ENCODE data around the gene LMAN2. TPM values are rescaled to one million over a fixed set of nuclear protein-coding genes. Genes with fewer than 3 reads are reported as not detected.

Gene LMAN2
- polyA plus RNA-seq, 2 of the 4 experiments (the other 2 are of a cell fraction): 123 to 210 TPM

DNA sequence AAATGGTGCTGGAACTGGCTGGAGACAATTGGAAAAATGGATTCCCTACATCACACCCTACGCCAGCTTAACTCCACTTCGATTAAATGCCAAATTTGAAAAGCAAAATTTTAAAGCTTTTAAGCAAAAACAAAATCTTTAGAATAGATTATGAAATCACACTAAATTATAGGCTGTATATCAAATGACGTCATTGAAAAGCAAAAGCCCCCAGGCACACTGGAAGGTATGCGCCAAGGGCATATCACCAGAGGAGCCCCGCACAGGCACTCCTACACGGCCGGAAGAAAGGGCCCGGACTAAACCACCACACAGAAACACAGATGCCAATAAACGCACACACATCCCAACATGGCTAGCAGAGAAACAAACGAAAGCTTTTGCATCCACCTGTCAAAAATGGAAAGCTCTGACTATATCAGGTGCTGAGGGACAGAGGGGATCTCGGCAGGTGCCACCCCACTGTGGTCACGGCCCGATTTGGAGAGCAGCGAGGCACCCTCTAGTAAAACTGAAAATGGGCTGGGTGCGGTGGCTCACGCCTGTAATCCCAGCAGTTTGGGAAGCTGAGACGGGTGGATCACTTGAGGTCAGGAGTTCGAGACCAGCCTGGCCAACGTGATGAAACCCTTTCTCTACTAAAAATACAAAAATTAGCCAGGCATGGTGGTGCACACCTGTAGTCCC lies 22.8 kb downstream of the LMAN2 start:
- DNase-seq (ENCODE audit: low read depth in 1 of 2, low spot score in 1 of 2): no peak
- no peak for FAIRE-seq
- Histone ChIP-seq H3K9me3 (no peaks in the 10 kb centered on the region), H3K4me2 (peak overlapping the region; percentile 58), H3K4me1 (peaks cover 43% of the 10 kb centered on the region), H3K27ac (peak overlapping the region; percentile 41 to 81; a peak in 5 of 6 replicates), H3K4me3 (no peak overlapping the region)
- CTCF ChIA-PET: interaction anchor here (1.2 to 3.4 kb wide), 7 partner anchors 8 to 172 kb away, joined by 3 to 21 read pairs (median 5); no protein-coding TSS in a partner anchor
- TF ChIP-seq, protein P1, sequence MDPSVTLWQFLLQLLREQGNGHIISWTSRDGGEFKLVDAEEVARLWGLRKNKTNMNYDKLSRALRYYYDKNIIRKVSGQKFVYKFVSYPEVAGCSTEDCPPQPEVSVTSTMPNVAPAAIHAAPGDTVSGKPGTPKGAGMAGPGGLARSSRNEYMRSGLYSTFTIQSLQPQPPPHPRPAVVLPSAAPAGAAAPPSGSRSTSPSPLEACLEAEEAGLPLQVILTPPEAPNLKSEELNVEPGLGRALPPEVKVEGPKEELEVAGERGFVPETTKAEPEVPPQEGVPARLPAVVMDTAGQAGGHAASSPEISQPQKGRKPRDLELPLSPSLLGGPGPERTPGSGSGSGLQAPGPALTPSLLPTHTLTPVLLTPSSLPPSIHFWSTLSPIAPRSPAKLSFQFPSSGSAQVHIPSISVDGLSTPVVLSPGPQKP (IDR thresholded peaks at IDR 0.05; ENCODE audit: low read depth, low read length): no peak
- no peak for TF ChIP-seq RARB (CRISPR knock-in tag; IDR thresholded peaks at IDR 0.05)
- no peak for TF ChIP-seq ZSCAN20 (CRISPR knock-in tag; IDR thresholded peaks at IDR 0.05)
- TF ChIP-seq CHD2 (IDR thresholded peaks at IDR 0.05; ENCODE audit: low read length, partially characterized antibody): no peak
- no peak for TF ChIP-seq BHLHE40 (IDR thresholded peaks at IDR 0.05; ENCODE audit: low read depth, low read length)
- no peak for TF ChIP-seq ZFP36 (IDR thresholded peaks at IDR 0.05; ENCODE audit: borderline replicate concordance, partially characterized antibody)
- TF ChIP-seq CBX2 (IDR thresholded peaks at IDR 0.05; ENCODE audit: borderline replicate concordance, low read depth): no peak
- TF ChIP-seq HOXB13 (CRISPR knock-in tag; IDR thresholded peaks at IDR 0.05; ENCODE audit: low read depth): no peak
- no peak for TF ChIP-seq CEBPB (IDR thresholded peaks at IDR 0.05)
- TF ChIP-seq HOXB5 (CRISPR knock-in tag; IDR thresholded peaks at IDR 0.05): no peak
- TF ChIP-seq HEYL (CRISPR knock-in tag; IDR thresholded peaks at IDR 0.05): no peak
- TF ChIP-seq ZNF302 (CRISPR knock-in tag; IDR thresholded peaks at IDR 0.05): no peak
- no peak for TF ChIP-seq NPAS2 (CRISPR knock-in tag; IDR thresholded peaks at IDR 0.05; ENCODE audit: borderline replicate concordance)
- 87% methylated on average over 19 of the region's 19 CpGs for WGBS (ENCODE audit: missing lambda C conversion rate)
- ATAC-seq: no peak
- POLR2A ChIA-PET: no interaction called here

DNA sequence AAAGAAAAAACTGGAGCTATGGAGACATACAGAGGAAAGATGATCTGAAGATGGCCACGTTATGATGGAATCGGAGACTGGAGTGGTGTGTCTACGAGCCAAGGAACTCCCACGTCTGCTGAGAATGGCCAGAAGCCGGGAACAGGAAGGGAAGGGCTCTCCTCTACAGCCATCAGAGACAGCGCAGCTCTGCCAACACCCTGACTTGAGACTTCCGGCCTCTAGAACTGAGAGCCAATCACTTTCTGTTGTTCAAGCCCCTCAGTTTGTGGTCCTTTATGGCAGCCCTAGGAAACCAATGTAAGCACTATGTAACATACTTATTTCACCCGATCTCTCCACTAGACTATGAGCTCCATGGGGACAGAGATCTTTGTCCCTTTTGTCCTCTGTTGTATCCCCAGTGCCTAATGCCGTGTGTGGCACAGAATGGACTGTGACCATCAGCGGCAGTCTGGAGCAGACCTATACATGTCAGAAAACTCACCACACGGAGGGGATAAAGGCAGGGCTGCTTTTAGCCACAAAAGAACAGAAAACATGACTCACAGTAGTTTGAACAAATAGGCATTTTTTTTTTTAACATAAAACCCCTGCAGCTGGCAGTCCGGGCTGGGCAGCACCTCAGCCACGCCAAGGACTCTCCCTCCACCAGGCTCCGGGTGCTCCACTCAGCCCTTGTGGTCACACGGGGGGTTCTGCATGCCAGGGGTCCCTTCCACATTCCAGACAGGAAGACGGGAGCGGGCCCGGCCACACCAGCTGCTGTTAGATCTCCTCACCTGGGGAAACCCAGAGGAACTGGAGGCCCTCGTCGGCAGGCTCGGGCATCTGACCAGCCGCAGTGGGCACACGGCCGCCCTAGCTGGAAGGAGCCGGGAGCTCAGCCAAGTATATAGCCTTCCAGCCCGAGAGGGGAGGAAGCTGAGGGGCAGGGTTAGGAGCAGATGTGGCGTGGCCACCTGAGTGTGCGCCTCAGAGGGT lies 23.6 kb downstream of the LMAN2 start:
- 72% methylated on average over 18 of the region's 28 CpGs for WGBS (ENCODE audit: missing lambda C conversion rate)
- no peak for FAIRE-seq
- peak overlapping the region; percentile 58 for H3K4me2 ChIP-seq

DNA sequence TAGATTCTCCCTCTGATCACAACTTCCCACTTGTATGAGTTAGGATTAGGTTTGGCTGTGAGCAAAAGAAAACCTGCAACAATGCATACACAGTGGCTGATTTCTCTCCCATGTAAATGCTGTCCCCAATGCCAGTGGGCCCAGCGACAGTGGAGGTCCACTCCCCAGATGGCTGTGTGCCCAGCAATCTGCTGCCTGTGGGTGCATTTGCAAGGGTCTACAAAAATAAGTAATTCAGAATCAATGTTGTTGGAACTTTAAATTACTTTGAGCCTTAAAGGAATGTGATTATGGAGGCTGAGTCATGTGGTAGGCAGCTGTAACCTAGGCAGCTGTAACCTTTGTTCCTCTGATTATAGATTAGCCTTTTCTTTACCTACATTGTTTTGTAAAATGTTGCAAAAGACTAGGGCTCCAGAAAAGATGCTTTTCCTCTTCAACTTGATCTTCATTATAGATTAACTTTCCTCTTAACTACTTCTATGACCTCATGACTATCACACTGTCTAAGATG lies 25.5 kb downstream of the LMAN2 start:
- Histone ChIP-seq H3K4me3 (no peak overlapping the region), H3K4me1 (peaks cover 43% of the 10 kb centered on the region), H3K4me2 (peak overlapping the region; percentile 75), H3K27ac (peak overlapping the region; percentile 70 to 85), H3K9me3 (no peaks in the 10 kb centered on the region)
- ATAC-seq (peak; percentile 30 to 60; a peak in 3 of 6 replicates), DNase-seq (ENCODE audit: low read depth in 1 of 2, low spot score in 1 of 2) (no peak), FAIRE-seq (peak; percentile 32)
- ChIA-PET CTCF (interaction anchor here (3.3 to 3.4 kb wide), 2 partner anchors 16 to 77 kb away, joined by 12 to 14 read pairs; no protein-coding TSS in a partner anchor), POLR2A (no interaction called here)
- WGBS (ENCODE audit: missing lambda C conversion rate): 11% methylated on average over 1 of the region's 1 CpG
- TF ChIP-seq RNF2 (IDR thresholded peaks at IDR 0.05; ENCODE audit: borderline replicate concordance, low read depth): no peak
- no peak for TF ChIP-seq POLR2A (IDR thresholded peaks at IDR 0.05; ENCODE audit: low read length)
- TF ChIP-seq FOSL2 (IDR thresholded peaks at IDR 0.05): no peak
- TF ChIP-seq FOSL2 (CRISPR knock-in tag; IDR thresholded peaks at IDR 0.05): peak; percentile 19; the same call in 1 of the 2 replicates
- no peak for TF ChIP-seq ZNF302 (CRISPR knock-in tag; IDR thresholded peaks at IDR 0.05)
- peak; percentile 23; the same call in 1 of the 2 replicates for TF ChIP-seq GATA3 (IDR thresholded peaks at IDR 0.05; ENCODE audit: borderline replicate concordance)
- TF ChIP-seq RAD21 (conservative IDR thresholded peaks at IDR 0.05 in 1 of 2, IDR thresholded peaks at IDR 0.05 in 1 of 2): no peak
- TF ChIP-seq, protein P2, sequence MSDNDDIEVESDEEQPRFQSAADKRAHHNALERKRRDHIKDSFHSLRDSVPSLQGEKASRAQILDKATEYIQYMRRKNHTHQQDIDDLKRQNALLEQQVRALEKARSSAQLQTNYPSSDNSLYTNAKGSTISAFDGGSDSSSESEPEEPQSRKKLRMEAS (IDR thresholded peaks at IDR 0.05): no peak
- TF ChIP-seq, protein P3, sequence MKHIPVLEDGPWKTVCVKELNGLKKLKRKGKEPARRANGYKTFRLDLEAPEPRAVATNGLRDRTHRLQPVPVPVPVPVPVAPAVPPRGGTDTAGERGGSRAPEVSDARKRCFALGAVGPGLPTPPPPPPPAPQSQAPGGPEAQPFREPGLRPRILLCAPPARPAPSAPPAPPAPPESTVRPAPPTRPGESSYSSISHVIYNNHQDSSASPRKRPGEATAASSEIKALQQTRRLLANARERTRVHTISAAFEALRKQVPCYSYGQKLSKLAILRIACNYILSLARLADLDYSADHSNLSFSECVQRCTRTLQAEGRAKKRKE (CRISPR knock-in tag; IDR thresholded peaks at IDR 0.05; ENCODE audit: low read depth): no peak
- no peak for TF ChIP-seq EHF (CRISPR knock-in tag; IDR thresholded peaks at IDR 0.05)
- no peak for TF ChIP-seq RFX5 (IDR thresholded peaks at IDR 0.05)
- TF ChIP-seq EHMT2 (IDR thresholded peaks at IDR 0.05; ENCODE audit: low read depth): no peak
- no peak for TF ChIP-seq CBX2 (IDR thresholded peaks at IDR 0.05; ENCODE audit: borderline replicate concordance, low read depth)
- TF ChIP-seq, protein P4, sequence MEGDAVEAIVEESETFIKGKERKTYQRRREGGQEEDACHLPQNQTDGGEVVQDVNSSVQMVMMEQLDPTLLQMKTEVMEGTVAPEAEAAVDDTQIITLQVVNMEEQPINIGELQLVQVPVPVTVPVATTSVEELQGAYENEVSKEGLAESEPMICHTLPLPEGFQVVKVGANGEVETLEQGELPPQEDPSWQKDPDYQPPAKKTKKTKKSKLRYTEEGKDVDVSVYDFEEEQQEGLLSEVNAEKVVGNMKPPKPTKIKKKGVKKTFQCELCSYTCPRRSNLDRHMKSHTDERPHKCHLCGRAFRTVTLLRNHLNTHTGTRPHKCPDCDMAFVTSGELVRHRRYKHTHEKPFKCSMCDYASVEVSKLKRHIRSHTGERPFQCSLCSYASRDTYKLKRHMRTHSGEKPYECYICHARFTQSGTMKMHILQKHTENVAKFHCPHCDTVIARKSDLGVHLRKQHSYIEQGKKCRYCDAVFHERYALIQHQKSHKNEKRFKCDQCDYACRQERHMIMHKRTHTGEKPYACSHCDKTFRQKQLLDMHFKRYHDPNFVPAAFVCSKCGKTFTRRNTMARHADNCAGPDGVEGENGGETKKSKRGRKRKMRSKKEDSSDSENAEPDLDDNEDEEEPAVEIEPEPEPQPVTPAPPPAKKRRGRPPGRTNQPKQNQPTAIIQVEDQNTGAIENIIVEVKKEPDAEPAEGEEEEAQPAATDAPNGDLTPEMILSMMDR (IDR thresholded peaks at IDR 0.05): no peak

More for the DNA sequence above, 23.6 kb downstream of the LMAN2 start:
- no peak overlapping the region for H3K4me3 ChIP-seq
- DNase-seq (ENCODE audit: low read depth in 1 of 2, low spot score in 1 of 2) (no peak), ATAC-seq (peak; percentile 28 to 57; a peak in 5 of 6 replicates)
- TF ChIP-seq, protein P2 (IDR thresholded peaks at IDR 0.05): peak; percentile 30; the same call in 1 of the 2 replicates
- no peak for TF ChIP-seq JUNB (IDR thresholded peaks at IDR 0.05)
- no peak for TF ChIP-seq ZC3H11A (IDR thresholded peaks at IDR 0.05)
- TF ChIP-seq CBX8 (IDR thresholded peaks at IDR 0.05): no peak
- no peak for TF ChIP-seq RAD21 (conservative IDR thresholded peaks at IDR 0.05 in 1 of 2, IDR thresholded peaks at IDR 0.05 in 1 of 2)
- CTCF ChIA-PET: interaction anchor here (0.7 to 3.4 kb wide), 13 partner anchors 8 to 323 kb away, joined by 3 to 21 read pairs (median 4); no protein-coding TSS in a partner anchor
- peaks cover 43% of the 10 kb centered on the region for H3K4me1 ChIP-seq
- H3K27ac ChIP-seq: peak overlapping the region; percentile 41 to 81
- no peaks in the 10 kb centered on the region for H3K9me3 ChIP-seq
- POLR2A ChIA-PET: no interaction called here
